Spleen (tissue), 11 donors: ENCODE data around the gene NKRF. TPM values are rescaled to one million over a fixed set of nuclear protein-coding genes. Genes with fewer than 3 reads are reported as not detected.

Experiments
- DNase-seq: peaks from one replicate; pipeline ENCODE4 v3.0.0-alpha.2; 2020
- H3K27ac ChIP-seq, 8 donors: fragments of 200-600 bp; sonication (generic) in 7 of 8; 1 replicate in 4 of 8; 2 replicates in 4 of 8; pipeline versions ENCODE4 v1.5.0 to v1.8.0; 2016 to 2021; ENCODE audit warnings: inconsistent platforms in 4 of 8, mild to moderate bottlenecking in 4 of 8, moderate library complexity in 1 of 8
- H3K27me3 ChIP-seq, 7 donors: fragments of 200-600 bp; sonication (generic) in 6 of 7; replicated peaks in 1 of 7; 1 replicate in 4 of 7; 2 replicates in 3 of 7; pipeline versions ENCODE4 v1.5.0 to v1.8.0; 2016 to 2021; ENCODE audit warnings: inconsistent platforms in 3 of 7, mild to moderate bottlenecking in 1 of 7
- H3K36me3 ChIP-seq, 6 donors: fragments of 200-600 bp; sonication (generic) in 5 of 6; 1 replicate in 4 of 6; 2 replicates in 2 of 6; pipeline versions ENCODE4 v1.5.0 to v1.8.0; 2016 to 2021; ENCODE audit warnings: inconsistent platforms in 2 of 6
- H3K4me1 ChIP-seq, 6 donors: fragments of 200-600 bp; sonication (generic) in 5 of 6; 1 replicate in 3 of 6; 2 replicates in 3 of 6; pipeline versions ENCODE4 v1.5.0 to v1.8.0; 2016 to 2021; ENCODE audit warnings: inconsistent platforms in 3 of 6
- H3K4me3 ChIP-seq, 8 donors: fragments of 200-600 bp; sonication (generic) in 7 of 8; 1 replicate in 4 of 8; 2 replicates in 4 of 8; pipeline versions ENCODE4 v1.5.0 to v1.8.0; 2016 to 2021; ENCODE audit warnings: inconsistent platforms in 4 of 8, mild to moderate bottlenecking in 4 of 8, moderate library complexity in 2 of 8
- H3K9me3 ChIP-seq, 8 donors: fragments of 200-600 bp; sonication (generic) in 7 of 8; 1 replicate in 4 of 8; 2 replicates in 4 of 8; pipeline versions ENCODE4 v1.5.0 to v1.8.0; 2016 to 2021; ENCODE audit warnings: inconsistent platforms in 4 of 8
- CTCF ChIP-seq, 11 experiments: fragments of 200-600 bp in 7 of 11; fragments of 450-650 bp in 4 of 11; sonication (generic) in 4 of 11; IDR thresholded peaks in 8 of 11; conservative IDR thresholded peaks in 3 of 11; 1 replicate in 7 of 11; 2 replicates in 4 of 11; pipeline versions ENCODE4 v1.4.0 to v1.8.0; 2016 to 2021; ENCODE audit warnings: antibody characterized with exemption in 11 of 11, inconsistent platforms in 4 of 11, mild to moderate bottlenecking in 1 of 11
- POLR2A ChIP-seq, 3 donors: fragments of 450-650 bp; IDR thresholded peaks; one replicate each; pipeline ENCODE4 v1.5.1; 2017; ENCODE audit warnings: antibody characterized with exemption in 3 of 3, mild to moderate bottlenecking in 1 of 3
- POLR2AphosphoS5 ChIP-seq, 3 donors: sonication (generic); formaldehyde crosslinking; IDR thresholded peaks; one replicate each; pipeline ENCODE4 v1.5.1; 2017; ENCODE audit warnings: antibody characterized with exemption in 3 of 3
- WGBS, 5 donors: extraction: QIAGEN DNeasy Blood & Tissue Kit in 3 of 5; methylation state at CpG; one replicate each; pipeline versions ENCODE4 v1.1.5 to v1.1.7; 2013 to 2018; 5-methylcytosine and 5-hydroxymethylcytosine counted together
- intact Hi-C: fragments of 100-400 bp; cut with DNase I; formaldehyde crosslinking; loops from one replicate; pipeline ENCODE4 v1.15.0; 2023; ENCODE audit warnings: low total_unique reads
- polyA plus RNA-seq, 3 donors: library from polyadenylated mRNA; stranded (reverse); fragments of 200-250 nt; gene quantifications; one replicate each; pipeline ENCODE4 v1.2.1, GENCODE V29; 2013
- total RNA-seq, 7 donors: library from RNA; depleted of rRNA in 3 of 7; stranded (reverse); fragments of >200 nt in 3 of 7; fragmentation: NEBNext Ultra II Directional in 4 of 7; extraction: Animal tissue kit (Norgen Biotek cat#: 25700) in 4 of 7; gene quantifications; one replicate each; pipeline versions ENCODE4 v1.1.0 to v1.2.1, GENCODE V29; 2016 to 2021
- donor health status: healthy with polysubstance abuse.
- donor health status: DM: no; HTN: no; CAD: no; lungs with moderate emphysema.
- donor health status: DM: no; HTN: no; CAD: no.
- donor health status: Bipolar disorder and iron deficiency.
- donor health status: healthy.
- donor health status: DM: no; HTN: no; CAD: no.
- donor health status: DM: yes; HTN: yes; CAD: no.

The NKRF gene
- total and polyA plus RNA-seq, 10 donors: 6.9 to 13.8 (median 11.2) TPM

GRCh38 chrX:119614776-119615175 is 8.6 kb upstream of the NKRF start:
- intact Hi-C loops: loop anchor here (5.0 to 10.0 kb wide), 2 partner anchors 80 to 118 kb away; partner anchors contain the start of gene SEPTIN6
- Histone ChIP-seq H3K27me3 (no peaks in the 10 kb centered on the region), H3K27ac (no peak overlapping the region), H3K4me1 (peaks cover 2 to 40% (median 16%) of the 10 kb centered on the region in 6 donors), H3K9me3 (no peaks in the 10 kb centered on the region), H3K36me3 (no peaks in the 10 kb centered on the region), H3K4me3 (no peak overlapping the region)
- WGBS, 5 donors: 62 to 87% (median 84%) methylated on average over 9 to 13 of the region's 13 CpGs
- DNase-seq: no peak
- no peak for TF ChIP-seq CTCF (IDR thresholded peaks at IDR 0.05 in 8 of 11, conservative IDR thresholded peaks at IDR 0.05 in 3 of 11)
- peak in 1 of 3 donors; percentile 17 for TF ChIP-seq POLR2AphosphoS5 (IDR thresholded peaks at IDR 0.05)

- Histone ChIP-seq H3K27ac (peak overlapping the region; percentile 64 to 95 (median 92)), H3K36me3 (no peaks in the 10 kb centered on the region), H3K27me3 (no peaks in the 10 kb centered on the region), H3K9me3 (no peaks in the 10 kb centered on the region), H3K4me1 (peaks cover 0 to 42% (median 9%) of the 10 kb centered on the region in 6 donors), H3K4me3 (peak overlapping the region in 3 of 8 donors; percentile 60 to 85 (median 67))
- no peak for TF ChIP-seq POLR2AphosphoS5 (IDR thresholded peaks at IDR 0.05)
- no peak for TF ChIP-seq POLR2A (IDR thresholded peaks at IDR 0.05)
- no peak for TF ChIP-seq CTCF (IDR thresholded peaks at IDR 0.05 in 8 of 11, conservative IDR thresholded peaks at IDR 0.05 in 3 of 11)
- intact Hi-C loops: no loop called here
- DNase-seq: no peak
- 65 to 78% (median 73%) methylated on average over 7 of the region's 7 CpGs for WGBS, 5 donors
Measured at GRCh38 chrX:119607018-119607389, 780 bp upstream of the NKRF start.

GRCh38 chrX:119605464-119606279 is 552 bp downstream of the NKRF start:
- Histone ChIP-seq H3K27me3 (no peaks in the 10 kb centered on the region), H3K36me3 (peaks cover 0 to 8% (median 0%) of the 10 kb centered on the region in 6 donors), H3K4me1 (peaks cover 0 to 42% (median 9%) of the 10 kb centered on the region in 6 donors), H3K27ac (peak overlapping the region; percentile 64 to 95 (median 92)), H3K9me3 (no peaks in the 10 kb centered on the region), H3K4me3 (peak overlapping the region; percentile 43 to 85 (median 56))
- TF ChIP-seq POLR2A (IDR thresholded peaks at IDR 0.05): no peak
- TF ChIP-seq CTCF (IDR thresholded peaks at IDR 0.05 in 8 of 11, conservative IDR thresholded peaks at IDR 0.05 in 3 of 11): no peak
- TF ChIP-seq POLR2AphosphoS5 (IDR thresholded peaks at IDR 0.05): no peak
- DNase-seq: peak; percentile 91
- 1 to 40% (median 2%) methylated on average over 30 to 68 of the region's 68 CpGs for WGBS, 5 donors
- intact Hi-C loops: no loop called here

- H3K4me3 ChIP-seq: peak overlapping the region; percentile 43 to 85 (median 56)
- H3K36me3 ChIP-seq: peaks cover 0 to 12% (median 0%) of the 10 kb centered on the region in 6 donors
- H3K4me1 ChIP-seq: peaks cover 0 to 35% (median 9%) of the 10 kb centered on the region in 6 donors
- TF ChIP-seq POLR2A (IDR thresholded peaks at IDR 0.05): no peak
- no peak for TF ChIP-seq POLR2AphosphoS5 (IDR thresholded peaks at IDR 0.05)
- no peaks in the 10 kb centered on the region for H3K9me3 ChIP-seq
- intact Hi-C loops: no loop called here
- H3K27ac ChIP-seq: peak overlapping the region in 7 of 8 donors; percentile 38 to 95 (median 93)
- WGBS, 5 donors: 11 to 45% (median 18%) methylated on average over 16 to 17 of the region's 17 CpGs
- H3K27me3 ChIP-seq: no peaks in the 10 kb centered on the region
- no peak for DNase-seq
Measured at GRCh38 chrX:119604766-119605463, 1.3 kb downstream of the NKRF start.
